Omental fat pad (tissue), 4 donors: ENCODE measurements around the gene IRX4. TPM values are rescaled to one million over a fixed set of nuclear protein-coding genes. Genes with fewer than 3 reads are reported as not detected.

ENCODE experiments used
- ATAC-seq: fragments of 150-250 bp; one replicate; pipeline ENCODE4 v1.9.1; 2016; ENCODE audit warnings: mild to moderate bottlenecking, moderate library complexity; ENCODE audit not compliant: low FRiP score
- DNase-seq: peaks from one replicate; pipeline ENCODE4 v3.0.0-alpha.2; 2019; ENCODE audit warnings: low spot score
- CTCF ChIP-seq, 3 donors: fragments of 450-650 bp; IDR thresholded peaks; one replicate each; pipeline ENCODE4 v1.5.1; 2016 to 2017; ENCODE audit warnings: antibody characterized with exemption in 3 of 3, mild to moderate bottlenecking in 3 of 3, moderate library complexity in 2 of 3
- total RNA-seq, 4 donors: library from RNA; depleted of rRNA; stranded (reverse); fragments of >200 nt; gene quantifications; one replicate each; pipeline ENCODE4 v1.1.0, GENCODE V29; 2016

Gene IRX4
- total RNA-seq, 4 donors from 2014 or later = not detected

GRCh38 chr5:1914471-1914870 is 31.7 kb upstream of the IRX4 start:
- ATAC-seq (no peak), DNase-seq (no peak)
- TF ChIP-seq CTCF (IDR thresholded peaks at IDR 0.05) = no peak

- ATAC-seq (no peak), DNase-seq (no peak)
- TF ChIP-seq CTCF (IDR thresholded peaks at IDR 0.05) = no peak
Observed at GRCh38 chr5:1913578-1913977, 30.9 kb upstream of the IRX4 start.

- no peak for ATAC-seq
- no peak for DNase-seq
- TF ChIP-seq CTCF (IDR thresholded peaks at IDR 0.05) = no peak
Observed at GRCh38 chr5:1912951-1913565, 30.3 kb upstream of the IRX4 start.

- no peak for ATAC-seq
- no peak for DNase-seq
- TF ChIP-seq CTCF (IDR thresholded peaks at IDR 0.05) = no peak
Observed at GRCh38 chr5:1911773-1912235, 29.1 kb upstream of the IRX4 start.

- DNase-seq = no peak
- no peak for TF ChIP-seq CTCF (IDR thresholded peaks at IDR 0.05)
- no peak for ATAC-seq
Observed at GRCh38 chr5:1910861-1911772, 28.4 kb upstream of the IRX4 start.

GRCh38 chr5:1910081-1910760 is 27.5 kb upstream of the IRX4 start:
- no peak for DNase-seq
- ATAC-seq = no peak
- no peak for TF ChIP-seq CTCF (IDR thresholded peaks at IDR 0.05)
